ENCODE results near the gene SOD1. TPM values are rescaled to one million over a fixed set of nuclear protein-coding genes. Genes with fewer than 3 reads are reported as not detected.
A peak's percentile ranks its signal among the peaks of the same experiment; 100 is the strongest.
"Not testable (repeated sequence)": the region's sequence is repeated elsewhere in the genome, so short reads cannot be mapped to it uniquely, and the experiment has no call there.

Gene SOD1
- total and polyA plus RNA-seq, 2 donors (not counting 1 experiment from before 2014, with no cell fraction given): 91.2 to 123 TPM

DNA sequence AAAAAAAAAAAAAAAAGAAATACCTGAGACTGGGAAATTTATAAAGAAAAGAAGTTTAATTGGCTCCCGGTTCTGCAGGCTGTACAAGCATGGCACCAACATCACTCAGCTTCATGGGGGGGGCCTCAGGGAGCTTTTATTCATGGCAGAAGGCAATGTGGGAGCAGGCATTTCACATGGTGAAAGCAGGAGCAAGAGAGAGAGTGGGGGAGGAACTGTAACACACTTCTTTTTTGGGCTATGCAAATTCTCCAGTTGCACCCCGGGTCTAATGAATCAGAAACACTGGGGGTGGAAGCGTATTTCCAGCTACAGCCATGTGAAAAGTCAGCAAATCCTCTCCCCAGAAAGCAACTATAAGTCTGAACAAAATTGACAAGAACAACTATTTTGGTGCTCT, 11.8 kb upstream of the SOD1 start:
- Mint-ChIP-seq H3K27me3 (no peaks in the 10 kb centered on the region), H3K9me3 (ENCODE audit: insufficient read depth) (peaks cover 3% of the 10 kb centered on the region), H3K4me1 (peaks cover 7% of the 10 kb centered on the region), H3K4me3 (peak overlapping the region; percentile 69), H3K27ac (peak overlapping the region; percentile 28)
- 40% methylated on average over 1 of the region's 3 CpGs for WGBS (ENCODE audit: insufficient coverage)
- no peaks in the 10 kb centered on the region for H3K9me3 ChIP-seq (ENCODE audit: control extremely low read depth in 1 of 3, control insufficient read depth in 2 of 3, insufficient read depth in 1 of 3, low read length in 2 of 3)
- no peak overlapping the region for H3K9ac ChIP-seq (ENCODE audit: low read length)
- peak; percentile 24 for ATAC-seq (ENCODE audit: low read depth)
- ChIA-PET POLR2A (no interaction called here), CTCF (no interaction called here)
- TF ChIP-seq EZH2 (IDR thresholded peaks at IDR 0.05; ENCODE audit: borderline replicate concordance, insufficient read depth, low read depth, low read length, poor library complexity, severe bottlenecking): no peak
- TF ChIP-seq, protein P1, sequence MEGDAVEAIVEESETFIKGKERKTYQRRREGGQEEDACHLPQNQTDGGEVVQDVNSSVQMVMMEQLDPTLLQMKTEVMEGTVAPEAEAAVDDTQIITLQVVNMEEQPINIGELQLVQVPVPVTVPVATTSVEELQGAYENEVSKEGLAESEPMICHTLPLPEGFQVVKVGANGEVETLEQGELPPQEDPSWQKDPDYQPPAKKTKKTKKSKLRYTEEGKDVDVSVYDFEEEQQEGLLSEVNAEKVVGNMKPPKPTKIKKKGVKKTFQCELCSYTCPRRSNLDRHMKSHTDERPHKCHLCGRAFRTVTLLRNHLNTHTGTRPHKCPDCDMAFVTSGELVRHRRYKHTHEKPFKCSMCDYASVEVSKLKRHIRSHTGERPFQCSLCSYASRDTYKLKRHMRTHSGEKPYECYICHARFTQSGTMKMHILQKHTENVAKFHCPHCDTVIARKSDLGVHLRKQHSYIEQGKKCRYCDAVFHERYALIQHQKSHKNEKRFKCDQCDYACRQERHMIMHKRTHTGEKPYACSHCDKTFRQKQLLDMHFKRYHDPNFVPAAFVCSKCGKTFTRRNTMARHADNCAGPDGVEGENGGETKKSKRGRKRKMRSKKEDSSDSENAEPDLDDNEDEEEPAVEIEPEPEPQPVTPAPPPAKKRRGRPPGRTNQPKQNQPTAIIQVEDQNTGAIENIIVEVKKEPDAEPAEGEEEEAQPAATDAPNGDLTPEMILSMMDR (IDR thresholded peaks at IDR 0.05): no peak
- peak overlapping the region; percentile 25 for H2AFZ ChIP-seq (ENCODE audit: insufficient read depth, low read depth, low read length, poor library complexity, severe bottlenecking)
- H3K4me2 ChIP-seq (replicated peaks; ENCODE audit: low read depth, low read length, poor library complexity, severe bottlenecking): peak overlapping the region; percentile 36
- no peak overlapping the region for H3K27ac ChIP-seq (ENCODE audit: low read length in 2 of 2)
- H3K36me3 ChIP-seq (replicated peaks in 1 of 2; ENCODE audit: control extremely low read depth in 1 of 2, control insufficient read depth in 1 of 2, extremely low read depth in 1 of 2, insufficient read depth in 2 of 2, low read length in 1 of 2): no peaks in the 10 kb centered on the region
- peaks cover 0 to 10% of the 10 kb centered on the region in 2 donors for H3K4me1 ChIP-seq (ENCODE audit: control insufficient read depth in 2 of 2, insufficient read depth in 2 of 2, low read length in 2 of 2)
- H4K20me1 ChIP-seq (ENCODE audit: control insufficient read depth, insufficient read depth, low read length, poor library complexity, severe bottlenecking): no peaks in the 10 kb centered on the region
- intact Hi-C loops (cut with micrococcal nuclease): no loop called here
- peak overlapping the region in 1 of 5 experiments; percentile 30 for H3K4me3 ChIP-seq (ENCODE audit: control extremely low read depth in 1 of 5, extremely low read depth in 1 of 5, insufficient read depth in 1 of 5, low read depth in 2 of 5, low read length in 4 of 5)
- H3K79me2 ChIP-seq (ENCODE audit: control insufficient read depth, insufficient read depth, low read length): no peaks in the 10 kb centered on the region
- H3K27me3 ChIP-seq (replicated peaks in 1 of 4; ENCODE audit: control extremely low read depth in 1 of 4, control insufficient read depth in 3 of 4, insufficient read depth in 4 of 4, low read length in 3 of 4): no peaks in the 10 kb centered on the region
- no peak for DNase-seq

DNA sequence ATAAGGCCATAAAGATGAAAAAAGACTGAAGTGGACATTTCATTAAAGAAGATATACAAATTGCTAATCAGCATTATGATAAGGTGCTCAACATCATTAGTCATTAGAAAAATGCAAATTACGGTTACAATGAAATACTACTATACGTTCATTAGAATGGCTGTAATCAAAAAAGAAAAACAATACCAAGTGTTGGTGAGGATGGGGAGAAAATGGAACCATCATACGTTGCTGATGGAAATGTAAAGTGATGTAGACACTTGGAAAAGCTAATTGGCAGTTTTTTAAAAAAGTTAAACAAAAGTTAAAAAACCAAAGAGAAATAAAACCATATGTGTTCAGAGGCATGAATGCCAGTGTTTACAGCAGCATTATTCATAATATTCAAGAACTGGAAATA, 8.6 kb upstream of the SOD1 start:
- no peaks in the 10 kb centered on the region for H3K27me3 Mint-ChIP-seq
- no peaks in the 10 kb centered on the region for H3K36me3 ChIP-seq (replicated peaks in 1 of 2; ENCODE audit: control extremely low read depth in 1 of 2, control insufficient read depth in 1 of 2, extremely low read depth in 1 of 2, insufficient read depth in 2 of 2, low read length in 1 of 2)
- H3K79me2 ChIP-seq (ENCODE audit: control insufficient read depth, insufficient read depth, low read length): no peaks in the 10 kb centered on the region
- no peak for TF ChIP-seq EZH2 (IDR thresholded peaks at IDR 0.05; ENCODE audit: borderline replicate concordance, insufficient read depth, low read depth, low read length, poor library complexity, severe bottlenecking)
- TF ChIP-seq, protein P1 (IDR thresholded peaks at IDR 0.05): no peak
- DNase-seq: no peak
- no peak overlapping the region for H3K4me2 ChIP-seq (replicated peaks; ENCODE audit: low read depth, low read length, poor library complexity, severe bottlenecking)
- H3K9ac ChIP-seq (ENCODE audit: low read length): no peak overlapping the region
- H3K27ac ChIP-seq (ENCODE audit: low read length in 2 of 2): no peak overlapping the region
- H3K27ac Mint-ChIP-seq: no peak overlapping the region
- CTCF ChIA-PET: no interaction called here
- no peaks in the 10 kb centered on the region for H4K20me1 ChIP-seq (ENCODE audit: control insufficient read depth, insufficient read depth, low read length, poor library complexity, severe bottlenecking)
- no peak overlapping the region for H3K4me3 ChIP-seq (ENCODE audit: control extremely low read depth in 1 of 5, extremely low read depth in 1 of 5, insufficient read depth in 1 of 5, low read depth in 2 of 5, low read length in 4 of 5)
- H3K27me3 ChIP-seq (replicated peaks in 1 of 4; ENCODE audit: control extremely low read depth in 1 of 4, control insufficient read depth in 3 of 4, insufficient read depth in 4 of 4, low read length in 3 of 4): no peaks in the 10 kb centered on the region
- ATAC-seq (ENCODE audit: low read depth): no peak
- H3K9me3 ChIP-seq (ENCODE audit: control extremely low read depth in 1 of 3, control insufficient read depth in 2 of 3, insufficient read depth in 1 of 3, low read length in 2 of 3): peaks cover 0 to 6% (median 0%) of the 10 kb centered on the region in 3 donors
- H2AFZ ChIP-seq (ENCODE audit: insufficient read depth, low read depth, low read length, poor library complexity, severe bottlenecking): no peak overlapping the region
- H3K4me1 ChIP-seq (ENCODE audit: control insufficient read depth in 2 of 2, insufficient read depth in 2 of 2, low read length in 2 of 2): peaks cover 7 to 17% of the 10 kb centered on the region in 2 donors
- peaks cover 3% of the 10 kb centered on the region for H3K9me3 Mint-ChIP-seq (ENCODE audit: insufficient read depth)
- whole genome bisulfite sequencing (ENCODE audit: insufficient coverage): no CpG with 5 or more reads among the region's 3 CpGs
- H3K4me1 Mint-ChIP-seq: peaks cover 20% of the 10 kb centered on the region
- POLR2A ChIA-PET: no interaction called here
- no peak overlapping the region for H3K4me3 Mint-ChIP-seq
- intact Hi-C loops (cut with micrococcal nuclease): no loop called here

- POLR2A ChIA-PET, H3K27me3 Mint-ChIP-seq: not testable (repeated sequence)
Observed at GRCh38 chr21:31651491-31651890, 8.0 kb upstream of the SOD1 start.

More at GRCh38 chr21:31651491-31651890, 8.0 kb upstream of the SOD1 start:
- H4K20me1 ChIP-seq (ENCODE audit: control insufficient read depth, insufficient read depth, low read length, poor library complexity, severe bottlenecking); H3K4me3 ChIP-seq (ENCODE audit: control extremely low read depth in 1 of 5, extremely low read depth in 1 of 5, insufficient read depth in 1 of 5, low read depth in 2 of 5, low read length in 4 of 5); H3K9me3 ChIP-seq (ENCODE audit: control extremely low read depth in 1 of 3, control insufficient read depth in 2 of 3, insufficient read depth in 1 of 3, low read length in 2 of 3); H3K4me3 Mint-ChIP-seq; CTCF ChIA-PET; H3K4me2 ChIP-seq (replicated peaks; ENCODE audit: low read depth, low read length, poor library complexity, severe bottlenecking); H3K79me2 ChIP-seq (ENCODE audit: control insufficient read depth, insufficient read depth, low read length); H3K9ac ChIP-seq (ENCODE audit: low read length); H3K36me3 ChIP-seq (replicated peaks in 1 of 2; ENCODE audit: control extremely low read depth in 1 of 2, control insufficient read depth in 1 of 2, extremely low read depth in 1 of 2, insufficient read depth in 2 of 2, low read length in 1 of 2); H3K27me3 ChIP-seq (replicated peaks in 1 of 4; ENCODE audit: control extremely low read depth in 1 of 4, control insufficient read depth in 3 of 4, insufficient read depth in 4 of 4, low read length in 3 of 4); H3K9me3 Mint-ChIP-seq (ENCODE audit: insufficient read depth); DNase-seq; H3K27ac Mint-ChIP-seq; ATAC-seq (ENCODE audit: low read depth); H3K27ac ChIP-seq (ENCODE audit: low read length in 2 of 2); H2AFZ ChIP-seq (ENCODE audit: insufficient read depth, low read depth, low read length, poor library complexity, severe bottlenecking); intact Hi-C loops (cut with micrococcal nuclease): not testable (repeated sequence)
- WGBS (ENCODE audit: insufficient coverage): 83% methylated on average over 1 of the region's 4 CpGs
- H3K4me1 ChIP-seq (ENCODE audit: control insufficient read depth in 2 of 2, insufficient read depth in 2 of 2, low read length in 2 of 2): peaks cover 7 to 17% of the 10 kb centered on the region in 2 donors
- H3K4me1 Mint-ChIP-seq: peaks cover 23% of the 10 kb centered on the region
